Hepatocyte (in vitro differentiated cells): ENCODE data around the gene AIP. TPM values are rescaled to one million over a fixed set of nuclear protein-coding genes. Genes with fewer than 3 reads are reported as not detected.

Experiments
- DNase-seq: peaks from one replicate; pipeline ENCODE4 v3.0.0-alpha.2; 2016; ENCODE audit warnings: low spot score
- H2AFZ ChIP-seq: fragments of 200-600 bp; sonication (generic); 2 replicates; pipeline ENCODE4 v1.6.0; 2016; ENCODE audit warnings: antibody characterized with exemption, mild to moderate bottlenecking
- H3K27ac ChIP-seq: fragments of 200-600 bp; sonication (generic); 2 replicates; pipeline ENCODE4 v1.5.1; 2016; ENCODE audit warnings: mild to moderate bottlenecking
- H3K27me3 ChIP-seq: fragments of 200-600 bp; sonication (generic); 2 replicates; pipeline ENCODE4 v1.6.1; 2016
- H3K36me3 ChIP-seq: fragments of 200-600 bp; sonication (generic); replicated peaks from 2 replicates; pipeline ENCODE4 v1.5.1; 2016; ENCODE audit warnings: low read depth; ENCODE audit not compliant: insufficient read depth
- H3K4me1 ChIP-seq: fragments of 200-600 bp; sonication (generic); 2 replicates; pipeline ENCODE4 v1.5.1; 2016; ENCODE audit warnings: mild to moderate bottlenecking, moderate library complexity; ENCODE audit not compliant: insufficient read depth
- H3K4me2 ChIP-seq: fragments of 200-600 bp; sonication (generic); 2 replicates; pipeline ENCODE4 v1.6.0; 2016
- H3K4me3 ChIP-seq: fragments of 200-600 bp; sonication (generic); 2 replicates; pipeline ENCODE4 v1.5.1; 2016; ENCODE audit warnings: mild to moderate bottlenecking
- H3K79me2 ChIP-seq: fragments of 200-600 bp; sonication (generic); 2 replicates; pipeline ENCODE4 v1.6.0; 2017; ENCODE audit warnings: mild to moderate bottlenecking
- H3K9me2 ChIP-seq: fragments of 200-600 bp; sonication (generic); replicated peaks from 2 replicates; pipeline ENCODE4 v1.6.0; 2017; ENCODE audit warnings: mild to moderate bottlenecking; ENCODE audit not compliant: insufficient read depth
- H3K9me3 ChIP-seq: fragments of 200-600 bp; sonication (generic); 2 replicates; pipeline ENCODE4 v1.5.1; 2016; ENCODE audit warnings: low read depth, mild to moderate bottlenecking
- H4K20me1 ChIP-seq: fragments of 200-600 bp; sonication (generic); 2 replicates; pipeline ENCODE4 v1.6.0; 2016; ENCODE audit warnings: mild to moderate bottlenecking; ENCODE audit not compliant: insufficient read depth, poor library complexity, severe bottlenecking
- EZH2 ChIP-seq: fragments of 200-600 bp; sonication (generic); IDR thresholded peaks from 2 replicates; pipeline ENCODE4 v1.6.1; 2016; ENCODE audit warnings: antibody characterized with exemption, mild to moderate bottlenecking, borderline replicate concordance
- EZH2phosphoT487 ChIP-seq: fragments of 200-600 bp; sonication (generic); IDR thresholded peaks from one replicate; pipeline ENCODE4 v1.6.1; 2018; ENCODE audit warnings: antibody characterized with exemption, mild to moderate bottlenecking, low read depth, moderate library complexity; ENCODE audit not compliant: unreplicated experiment, severe bottlenecking
- WGBS: methylation state at CpG from one replicate; pipeline ENCODE4 v1.1.6; 2016; ENCODE audit warnings: low lambda C conversion rate; ENCODE audit errors: missing lambda C conversion rate; 5-methylcytosine and 5-hydroxymethylcytosine counted together
- polyA plus RNA-seq: library from polyadenylated mRNA; unstranded; fragments of >200 nt; fragmentation: Nextera tagmentation; extraction: Ambion mirVana; gene quantifications from 2 replicates; pipeline ENCODE4 v1.2.1, GENCODE V29; 2016
- total RNA-seq: library from RNA; depleted of rRNA; stranded (reverse); fragments of >200 nt; gene quantifications from 2 replicates; pipeline ENCODE4 v1.2.3, GENCODE V29; 2014
- TF ChIP-seq, protein P1 (sequence below): fragments of 200-600 bp; sonication (generic); IDR thresholded peaks from 2 replicates; pipeline ENCODE4 v1.5.1; 2016; ENCODE audit warnings: antibody characterized with exemption, mild to moderate bottlenecking; ENCODE audit not compliant: poor library complexity

Gene AIP
- total and polyA plus RNA-seq, 2 experiments from 2014 or later = 35.3 to 45.2 TPM

DNA sequence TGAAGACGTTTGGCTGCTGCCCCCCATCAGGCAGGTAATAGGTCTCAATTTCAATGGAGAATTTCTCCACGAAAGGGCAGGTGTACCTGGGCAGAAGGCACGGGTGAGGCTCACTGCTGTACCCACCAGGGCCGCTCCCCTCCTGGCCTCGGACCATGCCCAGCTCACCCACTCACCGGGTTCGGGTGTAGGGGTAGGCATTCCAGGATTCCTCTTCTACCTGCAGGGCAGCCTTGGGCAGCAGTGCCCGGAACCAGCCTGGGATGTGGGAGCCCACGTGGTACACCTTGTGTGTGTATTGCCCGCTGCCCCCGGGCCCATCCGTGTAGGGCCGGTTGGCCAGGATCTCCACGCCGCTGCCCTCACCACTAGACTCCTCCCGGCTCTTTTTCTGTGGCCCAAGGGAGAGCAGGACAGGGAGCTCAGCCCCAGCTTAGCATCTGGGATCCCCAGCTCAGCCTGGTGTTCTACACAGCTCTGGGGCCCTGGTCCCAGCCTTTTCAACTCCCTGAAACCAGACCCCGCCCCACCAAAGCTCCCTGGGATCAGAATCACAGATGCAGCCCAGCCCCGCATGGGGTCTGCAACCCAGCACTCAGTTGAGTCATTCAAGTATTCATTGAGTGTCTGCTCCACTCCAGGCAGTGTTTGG, 19.6 kb downstream of the AIP start:
- Histone ChIP-seq H3K27ac (no peak overlapping the region), H4K20me1 (peaks cover 9% of the 10 kb centered on the region), H3K4me3 (no peak overlapping the region), H3K9me3 (no peaks in the 10 kb centered on the region), H3K27me3 (no peaks in the 10 kb centered on the region), H3K9me2 (no peaks in the 10 kb centered on the region), H2AFZ (no peak overlapping the region), H3K4me1 (peaks cover 18% of the 10 kb centered on the region), H3K36me3 (no peaks in the 10 kb centered on the region), H3K79me2 (peaks cover 22% of the 10 kb centered on the region), H3K4me2 (no peak overlapping the region)
- 93% methylated on average over 14 of the region's 18 CpGs for WGBS
- TF ChIP-seq EZH2phosphoT487 = no peak
- TF ChIP-seq EZH2 = no peak
- TF ChIP-seq, protein P1, sequence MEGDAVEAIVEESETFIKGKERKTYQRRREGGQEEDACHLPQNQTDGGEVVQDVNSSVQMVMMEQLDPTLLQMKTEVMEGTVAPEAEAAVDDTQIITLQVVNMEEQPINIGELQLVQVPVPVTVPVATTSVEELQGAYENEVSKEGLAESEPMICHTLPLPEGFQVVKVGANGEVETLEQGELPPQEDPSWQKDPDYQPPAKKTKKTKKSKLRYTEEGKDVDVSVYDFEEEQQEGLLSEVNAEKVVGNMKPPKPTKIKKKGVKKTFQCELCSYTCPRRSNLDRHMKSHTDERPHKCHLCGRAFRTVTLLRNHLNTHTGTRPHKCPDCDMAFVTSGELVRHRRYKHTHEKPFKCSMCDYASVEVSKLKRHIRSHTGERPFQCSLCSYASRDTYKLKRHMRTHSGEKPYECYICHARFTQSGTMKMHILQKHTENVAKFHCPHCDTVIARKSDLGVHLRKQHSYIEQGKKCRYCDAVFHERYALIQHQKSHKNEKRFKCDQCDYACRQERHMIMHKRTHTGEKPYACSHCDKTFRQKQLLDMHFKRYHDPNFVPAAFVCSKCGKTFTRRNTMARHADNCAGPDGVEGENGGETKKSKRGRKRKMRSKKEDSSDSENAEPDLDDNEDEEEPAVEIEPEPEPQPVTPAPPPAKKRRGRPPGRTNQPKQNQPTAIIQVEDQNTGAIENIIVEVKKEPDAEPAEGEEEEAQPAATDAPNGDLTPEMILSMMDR = no peak
- DNase-seq = no peak

GRCh38 chr11:67503119-67504004, 20.5 kb downstream of the AIP start:
- Histone ChIP-seq H3K27me3 (no peaks in the 10 kb centered on the region), H3K4me1 (peaks cover 18% of the 10 kb centered on the region), H3K79me2 (peaks cover 22% of the 10 kb centered on the region), H3K27ac (no peak overlapping the region), H3K9me3 (no peaks in the 10 kb centered on the region), H3K4me2 (peak overlapping the region; percentile 97), H3K9me2 (no peaks in the 10 kb centered on the region), H3K4me3 (peak overlapping the region; percentile 76), H4K20me1 (peaks cover 9% of the 10 kb centered on the region), H3K36me3 (no peaks in the 10 kb centered on the region), H2AFZ (no peak overlapping the region)
- TF ChIP-seq EZH2phosphoT487 (no peak), EZH2 (no peak)
- TF ChIP-seq, protein P1 = no peak
- no peak for DNase-seq
- WGBS = 81% methylated on average over 19 of the region's 19 CpGs

DNA sequence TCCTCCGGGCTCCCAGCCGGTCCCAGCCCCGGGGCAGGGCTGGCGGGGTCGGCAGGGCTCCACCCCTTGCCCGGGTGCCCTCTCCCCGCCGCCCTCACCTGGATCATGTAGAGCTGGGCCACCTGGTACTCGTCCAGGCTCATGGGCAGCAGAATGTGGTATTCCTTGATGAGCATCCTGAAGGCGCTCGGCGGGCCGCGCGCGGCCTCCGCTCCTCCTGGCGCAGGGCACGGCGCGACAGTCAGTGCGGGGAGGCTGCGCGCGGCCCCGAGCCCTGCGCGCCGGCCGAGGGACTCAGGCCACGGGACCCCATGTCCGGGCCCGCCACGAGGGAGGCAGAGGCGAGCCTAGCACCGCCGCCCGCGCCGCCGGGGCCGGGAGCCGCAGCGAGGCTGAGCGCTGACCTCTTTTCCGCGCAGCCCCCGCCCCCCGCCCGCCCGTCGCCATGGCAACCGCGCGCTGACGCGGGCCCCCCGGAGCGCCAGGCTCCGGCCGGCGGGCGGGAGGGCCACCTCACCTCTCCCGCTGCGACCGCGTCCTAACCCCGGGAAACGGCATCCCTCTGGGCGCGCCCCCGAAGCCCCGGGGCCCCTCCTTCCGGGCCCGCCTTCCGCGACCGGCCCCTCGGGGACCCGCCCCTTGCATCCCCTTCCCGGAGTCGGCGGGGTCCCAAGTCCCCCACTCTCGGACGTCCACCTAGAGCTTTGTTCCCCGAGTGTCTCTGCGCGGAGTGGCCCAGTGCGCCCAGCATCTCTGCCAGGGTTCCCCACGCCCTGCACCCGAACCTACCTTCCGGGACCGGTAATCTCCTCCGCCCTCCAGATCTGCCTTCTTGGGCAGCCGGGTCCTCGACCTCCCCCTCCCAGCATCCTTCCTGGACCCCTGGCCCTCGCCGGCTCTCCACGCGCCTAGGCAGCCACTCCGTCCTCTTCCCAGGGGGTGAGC, 21.5 kb downstream of the AIP start:
- peaks cover 22% of the 10 kb centered on the region for H3K79me2 ChIP-seq
- H3K4me1 ChIP-seq = peaks cover 22% of the 10 kb centered on the region
- H3K4me2 ChIP-seq = peak overlapping the region; percentile 97
- H2AFZ ChIP-seq = peak overlapping the region; percentile 37
- no peaks in the 10 kb centered on the region for H3K9me3 ChIP-seq
- peak overlapping the region; percentile 76 for H3K4me3 ChIP-seq
- WGBS = 2% methylated on average over 42 of the region's 101 CpGs
- peaks cover 9% of the 10 kb centered on the region for H4K20me1 ChIP-seq
- H3K27me3 ChIP-seq = no peaks in the 10 kb centered on the region
- H3K36me3 ChIP-seq = no peaks in the 10 kb centered on the region
- TF ChIP-seq, protein P1 = no peak
- TF ChIP-seq EZH2 (no peak), EZH2phosphoT487 (no peak)
- H3K27ac ChIP-seq = peak overlapping the region; percentile 98
- H3K9me2 ChIP-seq = no peaks in the 10 kb centered on the region
- DNase-seq = peak; percentile 71
